ENCODE measurements around the gene MAD1L1. TPM values are rescaled to one million over a fixed set of nuclear protein-coding genes. Genes with fewer than 3 reads are reported as not detected.
A peak's percentile ranks its signal among the peaks of the same experiment; 100 is the strongest.
"Not testable (repeated sequence)": the region's sequence is repeated elsewhere in the genome, so short reads cannot be mapped to it uniquely, and the experiment has no call there.

The MAD1L1 gene
- total RNA-seq, 2 donors from 2014 or later = 39.5 to 79.4 TPM

- no peaks in the 10 kb centered on the region for H3K9me3 Mint-ChIP-seq
- H3K27me3 Mint-ChIP-seq = peaks cover 20 to 31% of the 10 kb centered on the region in 2 donors
- H3K4me1 Mint-ChIP-seq (ENCODE audit: low read depth in 2 of 2) = peaks cover 31 to 32% of the 10 kb centered on the region in 2 donors
- DNase-seq (ENCODE audit: low spot score) = no peak
- ATAC-seq = no peak
- H3K4me3 Mint-ChIP-seq = no peak overlapping the region
- H3K27ac Mint-ChIP-seq = no peak overlapping the region
- peaks cover 26% of the 10 kb centered on the region for H3K36me3 Mint-ChIP-seq
Observed at GRCh38 chr7:1970895-1971294, 261.9 kb downstream of the MAD1L1 start.

DNA sequence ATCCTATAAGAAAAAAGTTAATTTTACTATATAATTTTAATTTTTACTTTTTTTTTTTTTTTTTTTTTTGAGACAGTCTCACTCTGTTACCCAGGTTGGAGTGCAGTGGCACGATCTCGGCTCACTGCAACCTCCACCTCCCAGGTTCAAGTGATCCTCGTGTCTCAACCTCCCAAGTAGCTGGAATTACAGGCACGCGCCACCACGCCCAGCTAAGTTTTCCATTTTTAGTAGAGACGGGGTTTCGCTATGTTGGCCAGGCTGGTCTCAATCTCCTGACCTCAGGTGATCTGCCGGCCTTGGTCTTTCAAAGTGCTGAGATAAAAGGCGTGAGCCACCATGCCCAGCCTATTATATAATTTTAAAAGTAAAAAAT is 262.5 kb downstream of the MAD1L1 start:
- not testable (repeated sequence) for H3K9me3 Mint-ChIP-seq; ATAC-seq; DNase-seq (ENCODE audit: low spot score); H3K4me3 Mint-ChIP-seq; H3K27ac Mint-ChIP-seq
- Mint-ChIP-seq H3K27me3 (peaks cover 20 to 31% of the 10 kb centered on the region in 2 donors), H3K36me3 (peaks cover 25% of the 10 kb centered on the region), H3K4me1 (ENCODE audit: low read depth in 2 of 2) (peaks cover 31 to 32% of the 10 kb centered on the region in 2 donors)

- ATAC-seq (no peak), DNase-seq (ENCODE audit: low spot score) (no peak)
- Mint-ChIP-seq H3K9me3 (no peaks in the 10 kb centered on the region), H3K36me3 (peaks cover 25% of the 10 kb centered on the region), H3K4me3 (no peak overlapping the region), H3K27me3 (peaks cover 20 to 31% of the 10 kb centered on the region in 2 donors), H3K4me1 (ENCODE audit: low read depth in 2 of 2) (peaks cover 31 to 32% of the 10 kb centered on the region in 2 donors), H3K27ac (no peak overlapping the region)
Observed at GRCh38 chr7:1969459-1970284, 263.1 kb downstream of the MAD1L1 start.

DNA sequence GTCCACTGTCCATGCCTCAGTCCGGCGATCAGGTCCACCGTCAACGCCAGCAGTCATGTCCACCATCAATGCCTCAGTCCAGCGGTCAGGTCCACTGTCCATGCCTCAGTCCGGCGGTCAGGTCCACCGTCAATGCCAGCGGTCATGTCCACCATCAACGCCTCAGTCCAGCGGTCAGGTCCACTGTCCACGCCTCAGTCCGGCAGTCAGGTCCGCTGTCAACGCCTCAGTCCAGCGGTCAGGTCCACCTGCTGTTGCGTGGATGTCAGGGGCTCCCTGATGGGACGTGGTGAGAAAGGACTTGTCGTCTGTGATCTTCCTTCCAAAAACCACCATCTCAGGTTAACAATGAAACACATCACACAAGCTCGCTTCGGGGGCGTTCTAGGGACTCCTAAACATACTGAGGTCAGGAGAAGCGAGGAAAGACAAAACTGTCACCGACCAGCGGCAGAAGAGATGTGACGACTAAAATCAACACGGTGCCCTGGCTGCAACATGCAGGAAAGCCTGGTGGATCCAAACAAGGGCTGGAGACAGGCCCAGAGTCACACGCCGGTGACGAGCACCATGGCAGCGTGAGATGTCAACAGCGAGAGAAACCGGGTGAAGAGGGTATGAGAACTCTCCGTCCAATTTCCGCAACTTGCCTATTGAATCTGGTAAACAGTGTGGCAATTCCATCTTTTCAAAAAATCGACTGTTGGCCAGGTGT is 264.2 kb downstream of the MAD1L1 start:
- peaks cover 20% of the 10 kb centered on the region for H3K36me3 Mint-ChIP-seq
- ATAC-seq = no peak
- H3K9me3 Mint-ChIP-seq = no peaks in the 10 kb centered on the region
- peaks cover 26 to 32% of the 10 kb centered on the region in 2 donors for H3K4me1 Mint-ChIP-seq (ENCODE audit: low read depth in 2 of 2)
- no peak for DNase-seq (ENCODE audit: low spot score)
- H3K27me3 Mint-ChIP-seq = peaks cover 20 to 24% of the 10 kb centered on the region in 2 donors
- no peak overlapping the region for H3K4me3 Mint-ChIP-seq
- no peak overlapping the region for H3K27ac Mint-ChIP-seq

DNA sequence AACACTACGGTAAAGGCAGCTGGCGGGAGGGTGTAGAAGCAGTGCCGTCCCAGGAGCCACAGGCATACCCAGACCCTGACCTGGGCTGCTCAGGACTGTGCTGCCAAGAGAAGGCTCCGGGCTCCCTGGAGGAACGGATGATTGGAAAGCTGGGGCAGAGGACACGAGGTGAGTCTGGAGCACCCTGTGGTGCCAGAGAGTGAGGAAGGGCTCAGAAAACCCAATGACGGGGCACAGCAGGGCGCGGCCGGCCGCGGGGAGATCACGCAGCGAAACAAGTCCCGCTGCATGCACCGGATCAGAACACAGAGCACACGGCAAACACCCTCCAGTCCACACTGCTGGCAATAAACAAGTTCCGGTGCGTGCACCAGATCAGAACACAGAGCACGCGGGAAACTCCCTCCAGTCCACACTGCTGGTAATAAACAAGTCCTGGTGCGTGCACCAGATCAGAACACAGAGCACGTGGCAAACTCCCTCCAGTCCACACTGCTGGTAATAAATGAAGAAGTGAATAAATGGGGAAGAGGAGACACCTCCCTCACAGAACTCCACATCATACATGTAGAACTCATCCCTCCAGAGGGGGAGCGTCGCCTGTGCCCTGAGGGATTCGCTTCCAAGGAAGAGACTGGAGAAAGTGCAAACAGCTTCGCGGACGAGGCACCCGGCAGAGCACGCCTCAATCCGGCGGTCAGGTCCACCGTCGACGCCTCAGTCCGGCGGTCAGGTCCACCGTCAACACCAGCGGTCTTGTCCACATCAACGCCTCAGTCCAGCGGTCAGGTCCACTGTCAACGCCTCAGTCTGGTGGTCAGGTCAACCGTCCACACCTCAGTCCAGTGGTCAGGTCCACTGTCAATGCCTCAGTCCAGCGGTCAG is 265.0 kb downstream of the MAD1L1 start:
- H3K4me1 Mint-ChIP-seq (ENCODE audit: low read depth in 2 of 2) = peaks cover 21 to 29% of the 10 kb centered on the region in 2 donors
- H3K27me3 Mint-ChIP-seq = peaks cover 20 to 22% of the 10 kb centered on the region in 2 donors
- H3K27ac Mint-ChIP-seq = no peak overlapping the region
- no peak overlapping the region for H3K4me3 Mint-ChIP-seq
- ATAC-seq (no peak), DNase-seq (ENCODE audit: low spot score) (no peak)
- no peaks in the 10 kb centered on the region for H3K9me3 Mint-ChIP-seq
- peaks cover 16% of the 10 kb centered on the region for H3K36me3 Mint-ChIP-seq

GRCh38 chr7:1966631-1967200 is 266.0 kb downstream of the MAD1L1 start:
- Mint-ChIP-seq H3K27ac (no peak overlapping the region), H3K36me3 (peaks cover 24% of the 10 kb centered on the region), H3K4me1 (ENCODE audit: low read depth in 2 of 2) (peaks cover 22 to 28% of the 10 kb centered on the region in 2 donors), H3K4me3 (no peak overlapping the region), H3K9me3 (peaks cover 4% of the 10 kb centered on the region), H3K27me3 (peaks cover 20 to 22% of the 10 kb centered on the region in 2 donors)
- ATAC-seq = no peak
- no peak for DNase-seq (ENCODE audit: low spot score)

- DNase-seq (ENCODE audit: low spot score) = no peak
- no peak overlapping the region for H3K27ac Mint-ChIP-seq
- H3K36me3 Mint-ChIP-seq = peaks cover 34% of the 10 kb centered on the region
Observed at GRCh38 chr7:1965579-1966294, 267.0 kb downstream of the MAD1L1 start.

GRCh38 chr7:1964913-1965578 is 267.7 kb downstream of the MAD1L1 start:
- no peak for DNase-seq (ENCODE audit: low spot score)
- Mint-ChIP-seq H3K36me3 (peaks cover 41% of the 10 kb centered on the region), H3K9me3 (peaks cover 13% of the 10 kb centered on the region), H3K4me3 (no peak overlapping the region), H3K27me3 (peaks cover 20 to 24% of the 10 kb centered on the region in 2 donors), H3K4me1 (ENCODE audit: low read depth in 2 of 2) (peaks cover 32 to 41% of the 10 kb centered on the region in 2 donors), H3K27ac (no peak overlapping the region)
- ATAC-seq = no peak

More at GRCh38 chr7:1965579-1966294, 267.0 kb downstream of the MAD1L1 start:
- Mint-ChIP-seq H3K4me1 (ENCODE audit: low read depth in 2 of 2) (peaks cover 25 to 35% of the 10 kb centered on the region in 2 donors), H3K27me3 (peaks cover 20 to 22% of the 10 kb centered on the region in 2 donors), H3K9me3 (peaks cover 8% of the 10 kb centered on the region), H3K4me3 (no peak overlapping the region)
- ATAC-seq = no peak

- Mint-ChIP-seq H3K9me3 (peaks cover 15% of the 10 kb centered on the region), H3K27ac (no peak overlapping the region), H3K4me1 (ENCODE audit: low read depth in 2 of 2) (peaks cover 31 to 39% of the 10 kb centered on the region in 2 donors), H3K4me3 (no peak overlapping the region), H3K36me3 (peaks cover 40% of the 10 kb centered on the region), H3K27me3 (peaks cover 14 to 21% of the 10 kb centered on the region in 2 donors)
- ATAC-seq = no peak
- DNase-seq (ENCODE audit: low spot score) = no peak
Observed at GRCh38 chr7:1964211-1964912, 268.4 kb downstream of the MAD1L1 start.

DNA sequence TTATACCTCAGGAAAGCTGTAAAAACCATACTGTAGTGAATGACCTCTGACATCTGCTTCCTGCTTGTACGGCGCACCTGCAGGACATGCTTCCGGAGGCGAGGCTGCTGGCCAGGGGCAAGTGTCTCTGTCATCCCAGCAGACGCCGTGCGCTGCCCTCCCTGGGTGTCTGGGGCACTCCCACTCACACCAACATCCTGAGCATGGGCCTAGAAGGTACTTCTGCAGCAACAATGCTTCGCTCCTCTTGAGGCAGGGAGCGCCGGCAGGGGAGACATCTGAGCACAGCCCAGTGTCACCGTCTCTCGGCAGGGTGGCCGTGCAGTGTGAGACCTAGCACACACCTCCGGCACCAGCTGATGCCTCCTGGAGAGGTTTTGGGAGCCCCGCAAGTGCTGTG is 269.2 kb downstream of the MAD1L1 start:
- Mint-ChIP-seq H3K27me3 (peaks cover 15 to 25% of the 10 kb centered on the region in 2 donors), H3K27ac (no peak overlapping the region), H3K9me3 (peaks cover 15% of the 10 kb centered on the region), H3K4me3 (no peak overlapping the region), H3K4me1 (ENCODE audit: low read depth in 2 of 2) (peaks cover 35 to 42% of the 10 kb centered on the region in 2 donors), H3K36me3 (peaks cover 44% of the 10 kb centered on the region)
- DNase-seq (ENCODE audit: low spot score) = peak; percentile 41
- ATAC-seq = no peak

GRCh38 chr7:1961701-1962276 is 271.0 kb downstream of the MAD1L1 start:
- DNase-seq (ENCODE audit: low spot score) = peak; percentile 62
- peaks cover 15% of the 10 kb centered on the region for H3K9me3 Mint-ChIP-seq
- ATAC-seq = peak; percentile 76 to 78
- peak overlapping the region; percentile 77 to 87 for H3K27ac Mint-ChIP-seq
- peaks cover 11 to 24% of the 10 kb centered on the region in 2 donors for H3K27me3 Mint-ChIP-seq
- H3K36me3 Mint-ChIP-seq = peaks cover 42% of the 10 kb centered on the region
- H3K4me1 Mint-ChIP-seq (ENCODE audit: low read depth in 2 of 2) = peaks cover 35 to 41% of the 10 kb centered on the region in 2 donors
- peak overlapping the region; percentile 54 for H3K4me3 Mint-ChIP-seq
